Measurements from ENCODE around the gene SAPCD2.

The SAPCD2 gene

DNA sequence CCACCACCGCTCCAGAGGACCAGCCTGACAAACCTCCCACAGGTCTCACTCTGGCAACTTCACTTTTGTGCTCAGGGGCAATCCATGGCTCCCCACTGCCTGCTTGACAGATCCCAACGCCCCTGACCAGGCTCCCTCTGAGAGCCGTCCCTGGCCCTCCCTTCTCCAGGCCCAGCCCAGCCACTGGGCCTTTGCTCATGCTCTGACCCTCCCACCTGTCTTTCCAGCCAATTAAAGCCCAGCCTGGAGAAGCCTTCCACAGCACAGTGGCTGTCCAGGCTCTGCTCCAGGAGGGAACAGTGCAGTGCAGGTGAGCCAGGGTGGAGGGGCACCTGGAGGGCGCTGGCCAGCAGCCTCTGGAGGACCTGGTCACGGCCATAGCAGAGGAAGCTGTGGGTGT lies 19.8 kb downstream of the SAPCD2 start:
- in situ Hi-C loops (cut with MboI; ENCODE audit: low sequenced_read_pairs): no loop called here

GRCh38 chr9:137049544-137050449 lies 20.6 kb downstream of the SAPCD2 start:
- in situ Hi-C loops (cut with MboI; ENCODE audit: low sequenced_read_pairs): no loop called here

- in situ Hi-C loops (cut with MboI; ENCODE audit: low sequenced_read_pairs): no loop called here
These were observed 21.5 kb downstream of the SAPCD2 start for GRCh38 chr9:137048655-137049543.

DNA sequence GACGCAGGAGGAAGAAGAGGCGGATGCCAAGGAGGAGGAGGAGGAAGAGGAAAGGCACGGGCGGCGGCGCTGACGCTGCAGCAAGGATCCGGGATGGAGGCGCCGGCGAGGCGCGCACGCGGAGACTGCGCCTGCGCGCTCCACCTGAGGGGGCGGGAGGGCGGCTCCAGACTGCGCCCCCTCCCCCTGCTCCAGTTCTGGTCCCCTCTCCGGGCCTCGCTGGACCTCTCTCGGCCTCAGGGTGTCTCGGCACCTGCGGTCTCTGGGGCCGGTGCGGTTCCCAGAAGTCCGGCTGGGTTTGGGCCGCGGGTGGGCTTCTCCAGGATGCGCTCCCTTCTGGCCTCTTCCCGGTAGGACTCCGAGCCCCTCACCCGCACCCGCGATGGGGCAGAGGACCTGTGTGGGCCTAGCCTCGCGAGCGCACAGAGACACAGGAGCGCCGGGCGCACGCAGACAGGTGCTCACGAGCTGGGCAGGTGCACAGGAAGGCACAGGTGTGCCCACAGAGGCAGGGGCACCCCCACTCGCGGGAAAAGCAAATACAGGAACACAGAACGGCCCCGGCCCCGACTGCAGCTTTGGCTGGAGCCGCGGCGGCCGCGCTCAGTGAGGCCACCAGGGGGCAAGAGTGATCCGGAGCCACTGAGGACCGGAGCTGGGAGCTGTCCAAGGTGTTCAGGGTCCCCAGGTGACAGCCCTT lies 24.1 kb downstream of the SAPCD2 start, which contains the start of gene NPDC1:
TSS of gene NPDC1 (minus strand) at position 90 of the 700 bp plus-strand sequence. CDS start 188 bp downstream, outside the sequence.
- in situ Hi-C loops (cut with MboI; ENCODE audit: low sequenced_read_pairs): no loop called here

GRCh38 chr9:137045294-137046087 lies 24.9 kb downstream of the SAPCD2 start:
- in situ Hi-C loops (cut with MboI; ENCODE audit: low sequenced_read_pairs): no loop called here

GRCh38 chr9:137044502-137045177 lies 25.7 kb downstream of the SAPCD2 start:
- in situ Hi-C loops (cut with MboI; ENCODE audit: low sequenced_read_pairs): no loop called here

GRCh38 chr9:137044037-137044436 lies 26.3 kb downstream of the SAPCD2 start:
- in situ Hi-C loops (cut with MboI; ENCODE audit: low sequenced_read_pairs): no loop called here

DNA sequence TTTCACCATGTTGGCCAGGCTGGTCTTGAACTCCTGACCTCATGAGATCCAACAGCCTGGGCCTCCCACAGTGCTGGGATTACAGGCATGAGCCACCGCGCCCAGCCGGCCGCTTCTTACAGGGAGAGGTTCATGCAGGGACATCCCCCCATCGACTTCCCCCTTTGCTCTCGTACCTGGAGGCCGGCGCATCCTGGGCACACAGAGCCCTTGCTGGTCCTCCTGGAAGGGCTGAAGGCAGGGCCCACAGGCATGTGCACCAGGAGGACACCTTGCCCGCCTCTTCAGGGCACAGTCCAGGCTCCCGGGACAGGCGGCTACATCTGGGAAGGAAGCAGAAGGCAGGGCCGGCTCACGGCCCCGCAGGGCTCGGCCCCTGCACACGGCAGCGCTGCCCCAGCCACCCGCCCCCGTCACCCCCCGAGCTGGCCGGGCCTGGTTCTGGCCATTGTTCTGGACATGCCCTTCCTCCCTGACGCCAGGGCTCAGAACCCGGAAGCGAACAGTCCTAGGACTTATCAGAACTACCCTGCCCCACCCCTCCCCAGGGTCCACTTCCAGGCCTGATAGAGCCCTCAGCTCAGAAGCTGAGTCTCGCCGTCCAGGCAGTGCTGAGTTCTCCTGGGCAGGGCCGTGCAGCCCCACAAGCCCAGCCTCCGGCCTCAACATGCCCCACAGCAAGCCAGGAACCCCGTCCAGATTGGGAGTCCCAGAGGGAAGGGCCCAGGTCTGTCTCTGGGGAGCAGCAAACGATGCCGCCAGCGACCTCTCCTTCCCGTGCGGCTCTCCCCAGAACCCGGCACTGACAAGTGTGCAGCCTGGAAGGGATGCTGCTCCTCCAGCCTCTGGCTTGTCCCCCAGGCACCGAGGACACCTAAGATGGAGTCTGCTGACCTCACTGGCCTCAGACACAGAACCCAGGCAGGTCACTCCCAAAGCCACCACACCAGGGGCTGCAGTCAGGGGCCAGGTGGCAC lies 27.3 kb downstream of the SAPCD2 start:
- in situ Hi-C loops (cut with MboI; ENCODE audit: low sequenced_read_pairs): no loop called here

- in situ Hi-C loops (cut with MboI; ENCODE audit: low sequenced_read_pairs): no loop called here
These were observed 29.2 kb downstream of the SAPCD2 start for GRCh38 chr9:137041124-137041523.

DNA sequence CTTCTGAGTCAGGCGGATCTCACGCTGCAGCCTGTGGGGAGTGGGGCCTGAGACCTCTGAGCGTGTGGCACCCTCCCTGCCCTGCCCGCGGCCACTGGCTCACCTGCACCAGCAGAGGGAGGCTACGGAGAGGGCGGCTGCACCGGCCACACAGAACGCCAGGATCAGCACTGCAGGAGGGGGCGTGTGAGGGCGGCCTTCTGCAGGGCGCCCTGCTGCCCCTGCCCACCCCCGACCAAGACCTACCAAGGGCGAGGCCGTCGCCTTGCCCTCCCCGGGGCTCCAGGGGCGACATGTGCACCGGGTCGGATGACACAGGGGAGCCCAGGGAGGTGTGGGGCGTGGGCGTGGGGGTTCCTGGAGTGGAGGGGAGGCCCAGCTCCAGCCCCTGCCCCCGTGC lies 29.8 kb downstream of the SAPCD2 start:
- in situ Hi-C loops (cut with MboI; ENCODE audit: low sequenced_read_pairs): no loop called here

DNA sequence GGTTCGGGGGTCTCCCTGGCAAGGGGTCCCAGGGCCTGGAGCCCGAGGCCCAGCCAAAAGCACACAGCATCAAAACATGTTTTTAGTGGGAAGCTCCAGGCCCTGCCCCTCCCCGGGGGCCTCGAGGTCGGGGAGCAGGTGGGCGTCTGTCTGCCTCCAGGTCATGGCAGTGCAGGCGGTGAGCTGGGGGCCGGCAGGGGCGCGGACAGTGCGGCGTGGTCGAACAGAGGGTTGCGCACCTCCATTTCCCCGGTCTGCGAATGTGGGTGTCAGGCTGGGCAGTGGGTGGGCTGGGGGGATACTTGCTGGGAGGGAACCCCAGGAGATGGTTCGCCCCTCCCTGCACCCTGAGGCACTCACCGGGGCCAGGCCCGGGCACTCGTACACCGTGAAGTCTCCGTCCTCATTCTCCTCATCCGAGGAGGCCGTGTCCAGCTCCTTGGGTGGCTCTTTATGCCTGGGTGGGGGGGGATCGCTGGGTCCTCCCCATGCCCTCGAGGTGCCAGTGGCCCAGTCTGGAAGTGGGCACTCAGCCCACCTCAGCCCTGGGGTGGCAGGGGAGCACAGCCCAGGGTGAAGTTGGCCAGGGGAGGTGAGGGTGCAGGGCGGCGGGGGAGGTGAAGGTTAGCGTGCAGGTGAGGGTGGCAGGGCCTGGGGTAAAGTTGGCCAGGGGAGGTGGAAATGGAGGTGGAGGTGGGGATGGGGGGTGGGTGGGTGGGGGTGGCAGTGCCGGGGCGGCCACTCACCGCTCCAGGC lies 30.6 kb downstream of the SAPCD2 start:
- in situ Hi-C loops (cut with MboI; ENCODE audit: low sequenced_read_pairs): no loop called here

- in situ Hi-C loops (cut with MboI; ENCODE audit: low sequenced_read_pairs): no loop called here
These were observed 31.4 kb downstream of the SAPCD2 start for GRCh38 chr9:137038916-137039315.

DNA sequence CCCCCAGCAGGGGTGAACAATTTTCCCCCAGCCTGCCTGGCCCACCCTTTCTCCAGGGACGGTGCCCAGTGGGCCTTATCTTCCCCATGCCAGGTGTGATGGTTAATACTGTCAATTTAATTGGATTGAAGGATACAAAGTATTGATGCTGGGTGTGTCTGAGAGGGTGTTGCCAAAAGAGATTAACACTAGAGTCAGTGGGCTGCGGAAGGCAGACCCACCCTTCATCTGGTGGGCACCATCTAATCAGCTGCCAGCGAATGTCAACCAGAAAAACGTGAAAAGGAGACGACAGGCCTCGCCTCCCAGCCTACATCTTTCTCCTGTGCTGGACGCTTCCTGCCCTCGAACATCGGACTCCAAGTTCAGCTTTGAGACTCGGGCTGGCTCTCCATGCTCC lies 32.9 kb downstream of the SAPCD2 start:
- in situ Hi-C loops (cut with MboI; ENCODE audit: low sequenced_read_pairs): no loop called here

GRCh38 chr9:137037035-137037434 lies 33.3 kb downstream of the SAPCD2 start:
- in situ Hi-C loops (cut with MboI; ENCODE audit: low sequenced_read_pairs): no loop called here

- in situ Hi-C loops (cut with MboI; ENCODE audit: low sequenced_read_pairs): no loop called here
These were observed 34.4 kb downstream of the SAPCD2 start for GRCh38 chr9:137035937-137036336.

- in situ Hi-C loops (cut with MboI; ENCODE audit: low sequenced_read_pairs): no loop called here
These were observed 34.9 kb downstream of the SAPCD2 start for GRCh38 chr9:137035507-137035834.

GRCh38 chr9:137034709-137035506 lies 35.4 kb downstream of the SAPCD2 start:
- in situ Hi-C loops (cut with MboI; ENCODE audit: low sequenced_read_pairs): no loop called here
